GM12892 (cell line): ENCODE measurements around the gene OPHN1.

ENCODE experiments used
- POLR2A ChIP-seq: IDR thresholded peaks from 2 replicates; pipeline ENCODE4 v1.6.1; 2011; ENCODE audit warnings: low read depth, low read length, control low read depth
- POLR2AphosphoS5 ChIP-seq: IDR thresholded peaks from 2 replicates; pipeline ENCODE4 v1.6.1; 2011; ENCODE audit warnings: low read depth, low read length, control low read depth

GRCh38 chrX:68084765-68085164 is 348.5 kb downstream of the OPHN1 start:
- TF ChIP-seq POLR2A (no peak), POLR2AphosphoS5 (no peak)
